ENCODE data around the gene ABHD18.
A peak's percentile ranks its signal among the peaks of the same experiment; 100 is the strongest.
"Not testable (repeated sequence)": the region's sequence is repeated elsewhere in the genome, so short reads cannot be mapped to it uniquely, and the experiment has no call there.

Gene ABHD18

GRCh38 chr4:127988638-127989037, 23.4 kb downstream of the ABHD18 start:
- no peak for DNase-seq (ENCODE audit: low read depth in 3 of 3)

GRCh38 chr4:127993151-127993550, 27.9 kb downstream of the ABHD18 start:
- DNase-seq (ENCODE audit: low read depth in 3 of 3) = no peak

DNA sequence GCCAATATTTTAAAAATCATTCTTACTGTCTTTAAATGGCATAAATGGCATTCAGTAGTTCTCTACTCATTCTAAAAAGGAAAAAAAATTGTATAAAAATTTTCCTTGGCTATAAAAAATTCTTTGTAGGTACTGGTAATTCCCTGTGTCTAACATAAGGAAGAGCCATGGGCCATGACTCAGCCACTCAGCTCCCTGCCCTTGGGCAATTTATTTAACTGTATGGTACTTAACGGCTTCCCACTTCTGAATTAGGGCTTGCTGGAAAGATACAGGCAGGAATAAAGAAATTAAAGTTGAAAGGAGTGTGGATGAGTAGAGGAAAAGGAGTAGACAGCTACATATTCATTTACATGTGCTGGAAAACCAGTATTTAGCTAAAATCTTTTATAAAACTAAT, 30.6 kb downstream of the ABHD18 start:
- DNase-seq (ENCODE audit: low read depth in 3 of 3) = no peak

GRCh38 chr4:127996521-127996920, 31.3 kb downstream of the ABHD18 start:
- DNase-seq (ENCODE audit: low read depth in 3 of 3) = not testable (repeated sequence)

GRCh38 chr4:127997534-127998388, 32.6 kb downstream of the ABHD18 start:
- no peak for DNase-seq (ENCODE audit: low read depth in 3 of 3)

GRCh38 chr4:128006592-128006991, 41.4 kb downstream of the ABHD18 start:
- no peak for DNase-seq (ENCODE audit: low read depth in 3 of 3)

GRCh38 chr4:128009428-128009827, 44.2 kb downstream of the ABHD18 start:
- no peak for DNase-seq (ENCODE audit: low read depth in 3 of 3)

GRCh38 chr4:128025319-128025718, 60.1 kb downstream of the ABHD18 start:
- no peak for DNase-seq (ENCODE audit: low read depth in 3 of 3)

- DNase-seq (ENCODE audit: low read depth in 3 of 3) = no peak
Observed at GRCh38 chr4:128029907-128030306, 64.7 kb downstream of the ABHD18 start.

DNA sequence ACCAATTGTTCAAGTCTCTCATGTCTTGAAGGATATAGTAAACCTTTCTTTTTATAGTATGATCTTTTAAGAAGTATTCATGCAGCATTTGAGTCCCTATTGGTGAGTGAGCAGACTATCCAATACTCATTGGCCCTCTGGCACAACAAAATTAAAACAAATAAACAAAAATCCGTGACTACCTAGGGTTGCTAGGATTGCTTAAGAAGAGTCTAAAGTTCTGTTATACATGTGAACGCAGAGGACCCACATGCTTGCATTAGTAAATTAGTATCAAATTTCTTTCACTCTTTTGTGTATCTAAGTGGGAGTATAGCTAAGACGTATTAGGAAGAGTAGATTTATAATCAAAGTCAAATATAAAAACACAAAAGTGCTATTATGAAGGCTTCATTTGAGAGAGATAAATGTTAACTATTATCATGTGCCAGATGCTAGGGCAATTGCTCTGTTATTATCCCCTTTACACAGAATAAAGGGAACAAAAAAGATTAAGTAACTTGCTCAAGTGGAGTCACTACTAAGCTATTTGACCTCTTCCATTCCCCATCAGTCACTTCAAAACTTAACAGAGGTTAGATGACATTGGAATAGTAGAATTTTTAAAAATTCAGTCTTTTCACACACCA, 66.7 kb downstream of the ABHD18 start:
- no peak for DNase-seq (ENCODE audit: low read depth in 3 of 3)

DNA sequence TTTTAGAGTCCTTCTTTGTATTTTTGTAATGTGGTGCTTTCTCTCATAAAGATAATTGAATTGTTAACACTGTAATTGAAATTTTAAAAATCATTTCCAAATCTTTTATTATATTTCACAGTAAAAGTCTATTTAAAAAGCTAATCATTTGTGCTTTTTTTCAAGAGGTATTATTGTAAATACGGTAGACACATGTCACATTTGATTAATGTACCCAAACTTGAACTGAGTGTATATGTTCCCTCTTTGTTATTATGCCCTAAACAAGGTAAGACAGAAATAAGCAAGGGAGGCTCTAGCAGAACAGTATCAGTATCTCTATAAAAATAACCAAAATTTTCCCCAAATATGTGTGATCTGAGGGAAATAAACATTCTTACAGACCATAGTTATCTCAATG, 74.4 kb downstream of the ABHD18 start:
- DNase-seq (ENCODE audit: low read depth in 3 of 3) = no peak

GRCh38 chr4:128047019-128047418, 81.8 kb downstream of the ABHD18 start:
- DNase-seq (ENCODE audit: low read depth in 3 of 3) = not testable (repeated sequence)

DNA sequence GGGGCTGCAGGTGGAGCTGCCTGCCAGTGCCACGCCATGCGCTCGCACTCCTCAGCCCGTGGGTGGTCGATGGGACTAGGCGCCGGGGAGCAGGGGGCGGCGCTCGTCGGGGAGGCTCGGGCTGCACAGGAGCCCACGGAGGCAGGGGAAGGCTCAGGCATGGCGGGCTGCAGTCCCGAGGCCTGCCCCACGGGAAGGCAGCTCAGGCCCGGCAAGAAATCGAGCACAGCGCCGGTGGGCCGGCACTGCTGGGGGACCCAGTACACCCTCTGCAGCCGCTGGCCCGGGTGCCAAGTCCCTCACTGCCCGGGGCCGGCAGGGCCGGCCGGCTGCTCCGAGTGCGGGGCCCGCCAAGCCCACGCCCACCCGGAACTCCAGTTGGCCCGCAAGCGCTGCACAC, 82.3 kb downstream of the ABHD18 start:
- not testable (repeated sequence) for DNase-seq (ENCODE audit: low read depth in 3 of 3)

DNA sequence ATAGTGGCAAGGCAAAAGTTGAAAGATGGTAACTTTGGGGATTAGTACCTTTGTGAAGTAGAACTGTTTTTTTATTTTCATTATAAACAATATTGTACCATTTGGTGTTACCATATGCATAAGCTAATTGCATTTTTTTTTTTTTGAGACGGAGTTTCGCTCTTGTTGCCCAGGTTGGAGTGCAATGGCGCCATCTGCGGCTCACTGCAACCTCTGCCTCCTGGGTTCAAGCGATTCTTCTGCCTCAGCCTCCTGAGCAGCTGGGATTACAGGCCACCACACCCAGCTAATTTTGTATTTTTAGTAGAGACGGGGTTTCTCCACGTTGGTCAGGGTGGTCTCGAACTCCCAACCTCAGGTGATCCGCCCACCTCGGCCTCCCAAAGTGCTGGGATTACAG, 86.0 kb downstream of the ABHD18 start:
- DNase-seq (ENCODE audit: low read depth in 3 of 3) = not testable (repeated sequence)

- not testable (repeated sequence) for DNase-seq (ENCODE audit: low read depth in 3 of 3)
Observed at GRCh38 chr4:128054907-128055306, 89.7 kb downstream of the ABHD18 start.

- not testable (repeated sequence) for DNase-seq (ENCODE audit: low read depth in 3 of 3)
Observed at GRCh38 chr4:128055441-128056206, 90.4 kb downstream of the ABHD18 start.

- DNase-seq (ENCODE audit: low read depth in 3 of 3) = no peak
Observed at GRCh38 chr4:128056396-128056795, 91.2 kb downstream of the ABHD18 start.

- DNase-seq (ENCODE audit: low read depth in 3 of 3) = no peak
Observed at GRCh38 chr4:128060121-128060698, 95.0 kb downstream of the ABHD18 start.

DNA sequence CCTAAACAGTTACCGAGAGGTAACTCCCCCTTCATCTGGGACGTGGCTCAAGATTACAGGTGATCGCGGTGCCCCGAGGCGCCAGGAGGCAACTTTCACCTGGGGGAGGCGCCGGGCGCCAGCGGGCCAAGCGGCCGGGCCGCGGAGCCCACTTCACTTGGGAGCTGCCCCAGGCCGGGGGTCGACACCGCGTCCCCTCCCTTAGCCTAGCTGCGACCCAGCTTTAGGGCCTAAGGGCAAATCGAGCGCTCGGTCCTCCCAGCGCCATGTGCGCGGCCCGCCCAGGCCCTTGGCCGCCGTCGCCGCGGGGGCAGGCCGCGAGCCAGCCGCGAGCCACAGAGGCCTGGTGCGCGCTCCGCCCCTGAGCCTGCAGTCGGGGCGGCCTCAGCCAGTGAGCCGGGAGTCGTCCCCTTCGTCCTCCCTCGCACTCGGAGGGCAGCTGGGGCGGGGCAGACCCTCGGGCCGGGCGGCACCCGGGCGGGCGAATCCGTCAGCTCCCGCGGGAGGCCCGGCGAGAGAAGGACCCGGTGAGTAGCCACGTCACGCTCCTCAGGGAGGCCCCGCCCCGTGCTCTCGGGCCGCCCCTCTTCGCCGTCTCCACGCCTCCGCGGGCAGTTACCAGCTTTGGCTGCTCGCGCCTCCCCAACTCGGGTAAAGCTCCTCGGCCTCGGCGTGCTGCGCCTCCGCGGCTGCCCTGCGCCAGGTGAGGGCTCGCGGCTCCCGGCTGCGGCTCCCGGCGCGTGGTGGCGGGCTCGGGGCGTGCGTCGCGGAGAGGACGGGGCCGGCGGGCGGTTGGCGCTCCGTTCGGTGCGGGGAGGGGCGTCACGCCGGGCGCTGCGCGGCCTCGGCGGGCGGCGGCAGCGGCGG, 95.7 kb downstream of the ABHD18 start, which contains the start of gene LARP1B:
TSS of gene LARP1B (plus strand) at position 614 of the 867 bp plus-strand sequence. CDS start 13,640 bp downstream, outside the sequence.
- DNase-seq (ENCODE audit: low read depth in 3 of 3) = peak; percentile 87 to 90 (median 88)

- peak; percentile 43 to 50 (median 44) for DNase-seq (ENCODE audit: low read depth in 3 of 3)
Observed at GRCh38 chr4:128061566-128062536, 96.6 kb downstream of the ABHD18 start.
